Epithelial cell of prostate (primary cell): ENCODE results near the gene ZP4.

Source experiments
- DNase-seq: peaks from one replicate; pipeline ENCODE4 v3.0.0-alpha.2; 2011; ENCODE audit warnings: low read depth, low spot score
- H3K27ac ChIP-seq: fragments of 450-650 bp; 2 replicates; pipeline ENCODE4 v1.5.1; 2017; ENCODE audit warnings: mild to moderate bottlenecking

The ZP4 gene, protein sequence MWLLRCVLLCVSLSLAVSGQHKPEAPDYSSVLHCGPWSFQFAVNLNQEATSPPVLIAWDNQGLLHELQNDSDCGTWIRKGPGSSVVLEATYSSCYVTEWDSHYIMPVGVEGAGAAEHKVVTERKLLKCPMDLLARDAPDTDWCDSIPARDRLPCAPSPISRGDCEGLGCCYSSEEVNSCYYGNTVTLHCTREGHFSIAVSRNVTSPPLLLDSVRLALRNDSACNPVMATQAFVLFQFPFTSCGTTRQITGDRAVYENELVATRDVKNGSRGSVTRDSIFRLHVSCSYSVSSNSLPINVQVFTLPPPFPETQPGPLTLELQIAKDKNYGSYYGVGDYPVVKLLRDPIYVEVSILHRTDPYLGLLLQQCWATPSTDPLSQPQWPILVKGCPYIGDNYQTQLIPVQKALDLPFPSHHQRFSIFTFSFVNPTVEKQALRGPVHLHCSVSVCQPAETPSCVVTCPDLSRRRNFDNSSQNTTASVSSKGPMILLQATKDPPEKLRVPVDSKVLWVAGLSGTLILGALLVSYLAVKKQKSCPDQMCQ

GRCh38 chr1:237890822-237891221, at the start of gene ZP4:
ZP4 (minus strand) TSS chr1:237890922; CDS start chr1:237890635, 287 bp downstream.
- peak within 1 kb of the TSS; percentile 86 for H3K27ac ChIP-seq
- no peak for DNase-seq

DNA sequence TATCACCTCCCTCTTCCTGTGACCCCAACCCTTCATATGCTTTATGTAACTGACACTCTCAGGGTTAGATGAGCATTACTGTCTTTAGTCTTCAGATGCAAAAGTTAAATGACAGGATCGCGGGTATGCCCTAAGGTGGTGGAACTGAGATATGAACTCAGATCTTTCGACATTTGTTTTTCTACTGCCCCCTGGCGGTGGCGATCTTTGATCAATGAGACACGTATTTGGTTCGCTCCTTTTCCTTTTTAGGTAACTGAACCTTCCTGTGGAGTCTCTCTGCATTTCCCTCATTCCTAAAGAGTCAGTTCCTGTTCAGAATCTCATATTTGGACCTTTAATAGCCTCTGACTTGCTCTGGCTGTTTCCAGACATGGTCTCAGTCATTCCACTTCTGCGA, 47.8 kb upstream of the ZP4 start:
- no peak for DNase-seq
- no peak overlapping the region for H3K27ac ChIP-seq

- no peak overlapping the region for H3K27ac ChIP-seq
- DNase-seq, result no peak
Observed at GRCh38 chr1:237938068-237938467, 47.3 kb upstream of the ZP4 start.

- H3K27ac ChIP-seq, result peak overlapping the region; percentile 49
- DNase-seq, result peak; percentile 70
Observed at GRCh38 chr1:237932816-237933215, 42.1 kb upstream of the ZP4 start.

DNA sequence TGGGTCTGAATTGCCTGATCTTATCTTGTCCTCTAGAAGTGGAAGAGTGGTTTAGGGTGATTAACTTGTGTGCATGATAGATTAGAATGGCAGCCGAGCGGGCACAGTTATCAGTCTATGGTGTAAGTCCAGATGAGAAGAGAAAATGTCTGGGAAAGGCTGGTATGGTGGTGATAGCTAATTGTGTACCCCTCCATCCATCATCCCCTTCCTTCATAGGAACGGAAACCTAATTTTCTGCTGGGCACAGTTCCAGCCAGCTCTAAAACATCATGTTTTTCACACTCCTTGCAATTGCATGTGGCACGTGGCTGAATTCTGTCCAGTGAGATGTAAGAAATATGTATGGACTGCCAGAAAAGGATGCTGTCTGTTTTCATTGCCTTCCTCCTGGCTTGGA, 40.9 kb upstream of the ZP4 start:
- no peak overlapping the region for H3K27ac ChIP-seq

GRCh38 chr1:237927198-237927597, 36.5 kb upstream of the ZP4 start:
- H3K27ac ChIP-seq, result no peak overlapping the region
- DNase-seq, result no peak

More for the DNA sequence above, 40.9 kb upstream of the ZP4 start:
- no peak for DNase-seq

DNA sequence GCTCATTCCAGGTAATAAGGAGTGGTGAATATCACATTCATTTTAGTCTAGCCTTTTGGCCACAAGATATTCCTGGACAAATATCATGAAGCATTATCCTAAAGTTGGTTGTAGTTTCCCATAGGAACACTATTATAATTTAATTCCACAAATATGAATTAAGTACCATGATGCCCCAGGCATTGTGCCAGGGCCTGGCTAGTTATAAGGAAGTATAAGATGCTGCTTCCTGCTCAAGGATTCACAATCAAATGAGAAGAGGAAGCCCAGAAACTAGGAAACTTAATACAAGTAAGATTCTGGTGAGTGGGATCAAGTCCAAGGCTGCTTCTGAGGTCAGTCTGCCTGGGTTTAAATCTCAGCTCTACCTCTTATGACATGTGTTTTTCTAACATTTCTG, 30.6 kb upstream of the ZP4 start:
- DNase-seq, result no peak
- no peak overlapping the region for H3K27ac ChIP-seq

GRCh38 chr1:237913345-237913744, 22.6 kb upstream of the ZP4 start:
- H3K27ac ChIP-seq, result no peak overlapping the region

DNA sequence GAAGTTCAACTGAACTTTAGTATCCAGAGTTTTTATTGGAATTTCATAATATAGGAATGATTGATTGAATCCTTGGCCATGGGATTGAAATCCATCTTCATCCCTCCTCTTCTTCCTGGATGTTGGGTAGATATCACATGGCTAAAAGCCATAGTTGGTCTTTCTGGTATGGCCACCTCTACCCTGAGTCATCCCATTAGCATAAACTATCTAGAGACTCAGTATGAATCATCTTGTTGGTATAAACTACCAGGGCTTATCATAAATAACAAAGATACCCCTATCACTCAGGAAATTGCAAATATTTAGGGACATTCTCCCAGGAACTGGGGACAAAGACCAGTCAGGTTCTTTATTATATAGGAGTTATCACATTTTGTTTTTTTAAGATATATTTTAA, 21.2 kb upstream of the ZP4 start:
- DNase-seq, result no peak
- H3K27ac ChIP-seq, result peak overlapping the region; percentile 89

More at GRCh38 chr1:237913345-237913744, 22.6 kb upstream of the ZP4 start:
- no peak for DNase-seq

DNA sequence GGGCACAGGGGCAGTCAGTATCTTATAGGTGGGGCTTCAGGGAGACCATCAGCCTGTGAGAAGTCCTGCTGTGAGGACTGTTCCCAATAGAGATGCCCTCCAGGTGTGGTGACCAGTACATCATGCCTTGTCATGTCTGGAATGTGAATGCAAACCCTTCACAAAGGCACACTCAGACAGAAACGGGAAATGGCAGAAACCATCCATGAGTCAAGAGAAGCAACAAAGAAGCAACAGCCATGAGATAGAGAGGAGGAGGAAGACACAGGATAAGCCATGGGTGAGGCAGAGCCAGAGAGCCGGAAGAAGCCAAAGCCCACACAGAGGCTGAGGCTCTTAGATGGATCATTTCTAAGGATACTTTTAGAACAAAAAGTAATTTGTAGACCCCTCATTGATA, 20.1 kb upstream of the ZP4 start:
- peak overlapping the region; percentile 89 for H3K27ac ChIP-seq
- DNase-seq, result peak; percentile 45

GRCh38 chr1:237903961-237904360, 13.2 kb upstream of the ZP4 start:
- DNase-seq, result no peak
- no peak overlapping the region for H3K27ac ChIP-seq

DNA sequence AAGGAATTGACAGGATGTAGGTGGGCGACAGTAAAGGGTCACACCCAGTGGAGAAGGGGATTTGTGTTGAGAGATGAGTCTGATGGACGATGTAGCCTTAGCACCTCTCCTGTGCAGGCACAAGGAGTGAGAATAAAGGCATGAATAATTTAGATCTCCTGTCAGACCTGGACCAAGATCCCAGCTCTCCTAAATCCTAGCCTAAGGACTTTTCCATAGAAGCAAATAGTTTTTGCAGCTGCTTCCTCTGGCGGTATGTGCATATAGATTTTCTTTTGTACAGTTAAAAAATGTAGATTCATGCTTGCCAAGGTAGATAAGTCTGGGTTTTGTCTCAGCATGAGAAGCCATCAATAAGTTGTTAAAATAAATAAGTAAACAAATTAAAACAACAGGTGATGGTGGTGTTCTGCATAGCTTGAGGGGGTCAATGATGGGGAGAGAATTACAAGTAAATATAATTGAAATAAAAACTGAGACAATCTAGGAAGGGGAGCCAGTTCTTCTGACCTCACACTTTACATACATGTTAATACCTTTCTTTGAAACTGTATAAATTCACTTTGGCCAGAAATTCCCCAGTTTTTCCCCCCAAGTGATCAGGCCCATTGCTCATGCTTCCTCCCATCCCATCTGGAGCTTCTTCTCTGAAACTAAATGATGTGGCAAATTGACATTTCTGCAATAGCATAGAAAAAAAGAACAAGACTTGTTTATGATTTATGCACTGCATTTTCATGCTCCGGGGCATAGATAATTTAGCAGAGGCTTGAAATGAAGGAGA, 12.4 kb upstream of the ZP4 start:
- no peak overlapping the region for H3K27ac ChIP-seq
- DNase-seq, result no peak

DNA sequence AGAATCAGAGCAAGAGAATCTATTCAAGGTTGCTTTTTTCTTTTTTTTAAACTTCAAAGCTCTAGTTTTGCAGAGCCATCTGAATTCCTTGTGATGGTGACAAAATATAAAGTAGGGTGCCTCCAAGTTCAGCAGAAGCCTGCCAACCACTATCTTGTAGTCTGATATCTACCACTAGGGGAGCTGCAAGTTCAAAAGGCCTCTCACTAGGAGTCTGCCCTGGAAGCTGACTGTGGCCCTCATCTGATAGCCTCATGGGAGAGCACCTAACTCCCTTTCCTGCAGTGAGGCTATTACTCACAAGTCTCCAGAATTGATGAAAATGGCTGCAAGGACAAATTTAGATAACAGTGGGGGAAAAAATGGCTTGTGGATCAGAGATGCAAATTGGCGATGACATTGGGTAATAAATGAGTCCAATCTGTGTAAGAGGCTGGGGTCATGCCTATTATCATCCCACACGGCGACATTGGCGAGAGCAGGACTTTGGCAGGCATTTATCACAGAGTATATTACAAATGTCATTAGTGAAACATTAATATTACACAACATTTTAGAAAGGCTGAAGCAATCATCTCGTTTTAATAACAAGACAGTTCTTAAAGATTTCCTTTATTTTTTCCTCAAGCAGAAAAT, 10.7 kb upstream of the ZP4 start:
- H3K27ac ChIP-seq, result no peak overlapping the region
- DNase-seq, result no peak

- no peak overlapping the region for H3K27ac ChIP-seq
- no peak for DNase-seq
Observed at GRCh38 chr1:237895630-237896029, 4.9 kb upstream of the ZP4 start.

GRCh38 chr1:237894131-237894530, 3.4 kb upstream of the ZP4 start:
- H3K27ac ChIP-seq, result no peak overlapping the region
- DNase-seq, result no peak

DNA sequence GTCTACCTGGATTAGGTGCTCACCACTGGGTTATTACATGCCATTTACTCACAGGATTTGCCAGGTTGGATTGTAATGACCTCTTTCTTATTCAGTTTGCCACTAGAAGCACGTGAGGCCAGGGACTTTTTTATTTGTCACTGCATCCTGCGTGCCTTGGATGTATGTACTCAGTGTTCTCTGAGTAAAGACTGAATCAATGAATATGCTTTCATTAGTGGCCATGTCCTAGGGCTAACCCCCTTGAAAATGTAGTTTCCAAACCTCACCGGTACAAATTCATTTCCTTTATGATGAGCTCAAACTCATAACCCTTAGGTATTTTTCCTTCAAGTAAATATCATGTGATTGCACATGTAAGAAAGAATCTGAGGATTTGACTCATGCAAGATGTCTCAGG, 1.3 kb upstream of the ZP4 start:
- peak; percentile 31 for DNase-seq
- H3K27ac ChIP-seq, result peak overlapping the region; percentile 86

- peak overlapping the region; percentile 86 for H3K27ac ChIP-seq
- no peak for DNase-seq
Observed at GRCh38 chr1:237891266-237891665, 544 bp upstream of the ZP4 start.

- DNase-seq, result no peak
- no peak overlapping the region for H3K27ac ChIP-seq
Observed at GRCh38 chr1:237890416-237890815, 306 bp downstream of the ZP4 start.

GRCh38 chr1:237888143-237888542, 2.6 kb downstream of the ZP4 start:
- peak overlapping the region; percentile 44 for H3K27ac ChIP-seq

GRCh38 chr1:237887542-237887941, 3.2 kb downstream of the ZP4 start:
- no peak for DNase-seq
- H3K27ac ChIP-seq, result peak overlapping the region; percentile 44

More at GRCh38 chr1:237888143-237888542, 2.6 kb downstream of the ZP4 start:
- DNase-seq, result peak; percentile 55

- peak overlapping the region; percentile 21 for H3K27ac ChIP-seq
- peak; percentile 44 for DNase-seq
Observed at GRCh38 chr1:237884237-237884636, 6.5 kb downstream of the ZP4 start.
